ENCODE measurements around the gene SCAMP1.
A peak's percentile ranks its signal among the peaks of the same experiment; 100 is the strongest.

The SCAMP1 gene

DNA sequence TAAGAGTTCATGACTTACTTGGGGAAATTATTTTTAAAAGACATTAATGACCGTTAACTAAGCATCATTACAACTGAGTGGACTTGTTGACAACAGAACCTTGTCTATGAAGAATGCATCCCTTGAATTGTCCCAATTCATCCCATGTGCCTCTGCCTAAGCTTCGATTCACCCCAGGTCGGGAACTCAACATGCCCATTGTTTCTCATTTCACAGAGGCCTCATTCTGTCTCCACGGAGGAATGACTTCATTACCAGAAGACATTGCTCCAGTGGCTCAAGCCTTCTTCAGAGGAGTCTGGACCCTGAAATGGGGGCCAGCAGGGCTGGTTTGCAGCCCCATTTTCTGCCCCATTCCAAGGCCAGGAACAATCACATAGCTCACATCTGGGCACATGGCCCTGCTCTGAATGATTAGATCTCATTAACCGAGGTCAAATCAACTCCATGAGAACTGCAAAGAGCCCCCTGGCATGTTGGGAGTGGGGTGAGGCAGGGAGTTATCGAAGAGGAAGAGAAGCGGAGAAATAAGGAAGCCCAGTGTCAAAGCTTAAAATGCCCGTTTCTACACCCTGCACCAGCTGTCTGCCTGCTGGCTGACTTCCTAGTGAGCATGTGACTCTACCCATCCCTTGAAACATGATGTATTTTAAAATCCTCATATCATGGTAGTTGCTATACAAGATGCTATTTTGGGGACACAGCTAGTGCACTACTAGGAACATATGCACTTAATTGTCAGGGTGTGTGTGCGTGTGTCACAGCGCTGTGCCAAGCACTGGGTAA lies 150.9 kb downstream of the SCAMP1 start:
- H3K27me3 ChIP-seq (ENCODE audit: control insufficient read depth in 1 of 2, insufficient read depth in 1 of 2, low read length in 2 of 2), result no peaks in the 10 kb centered on the region
- no peak overlapping the region for H3K4me3 ChIP-seq (ENCODE audit: insufficient read depth in 1 of 2, low read depth in 1 of 2, low read length in 2 of 2)
- no peaks in the 10 kb centered on the region for H3K9me3 ChIP-seq (ENCODE audit: control insufficient read depth, low read length)
- no peak overlapping the region for H2AK5ac ChIP-seq (ENCODE audit: low read length, severe bottlenecking)
- 89% methylated on average over 10 of the region's 10 CpGs for WGBS
- no peak overlapping the region for H3K23ac ChIP-seq (ENCODE audit: low read length in 2 of 2)
- peak overlapping the region; percentile 30 for H4K91ac ChIP-seq (ENCODE audit: low read length)
- no peak overlapping the region for H3K14ac ChIP-seq (ENCODE audit: low read length in 2 of 2)
- H2AFZ ChIP-seq (ENCODE audit: low read depth, low read length), result no peak overlapping the region
- no peak overlapping the region for H2BK15ac ChIP-seq (ENCODE audit: low read depth, poor library complexity, severe bottlenecking)
- H3K36me3 ChIP-seq (ENCODE audit: control insufficient read depth in 1 of 2, insufficient read depth in 2 of 2, low read depth in 1 of 2, low read length in 2 of 2), result peaks cover 0 to 9% of the 10 kb centered on the region in 2 experiments
- H3K18ac ChIP-seq (ENCODE audit: low read depth in 1 of 2, low read length in 2 of 2), result no peak overlapping the region
- no peak overlapping the region for H4K8ac ChIP-seq (ENCODE audit: low read length)
- H2BK12ac ChIP-seq (ENCODE audit: low read length in 2 of 2), result no peak overlapping the region
- no peak overlapping the region for H3K27ac ChIP-seq (ENCODE audit: low read length, poor library complexity, severe bottlenecking)
- H2BK5ac ChIP-seq (ENCODE audit: low read depth, low read length, poor library complexity, severe bottlenecking), result no peak overlapping the region
- H3K4me1 ChIP-seq (ENCODE audit: control insufficient read depth, insufficient read depth, low read depth, low read length), result peaks cover 9% of the 10 kb centered on the region
- no peak for DNase-seq
- no peak overlapping the region for H3K4me2 ChIP-seq (ENCODE audit: low read length, poor library complexity, severe bottlenecking)
- peaks cover 12% of the 10 kb centered on the region for H3K79me1 ChIP-seq (replicated peaks; ENCODE audit: low read length, poor library complexity, severe bottlenecking)
- no peak overlapping the region for H2BK120ac ChIP-seq (ENCODE audit: low read depth, low read length)
- no peak overlapping the region for H3K9ac ChIP-seq (ENCODE audit: low read length)
- H3K4ac ChIP-seq (ENCODE audit: low read depth in 1 of 2, low read length in 2 of 2), result no peak overlapping the region

DNA sequence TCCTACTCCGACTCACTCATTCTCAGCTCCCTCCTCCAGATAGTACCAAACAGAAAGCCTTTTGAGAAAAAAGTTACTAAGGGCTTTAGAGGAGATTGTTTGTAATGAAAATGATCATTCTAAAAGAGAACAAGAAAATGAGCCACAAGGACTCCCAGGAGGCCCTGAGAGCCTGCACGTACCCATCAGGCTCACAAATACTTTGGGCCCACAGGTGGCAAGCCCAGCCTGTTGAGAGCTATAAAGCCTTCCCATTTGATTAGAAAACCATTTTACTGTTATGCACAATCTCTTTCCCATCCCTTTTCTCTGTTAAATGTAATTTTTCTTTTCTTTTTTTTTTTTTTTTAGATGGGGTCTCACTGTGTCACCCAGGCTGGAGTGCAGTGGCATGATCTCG lies 152.0 kb downstream of the SCAMP1 start:
- Histone ChIP-seq H4K91ac (ENCODE audit: low read length) (no peak overlapping the region), H3K9ac (ENCODE audit: low read length) (no peak overlapping the region), H3K79me1 (replicated peaks; ENCODE audit: low read length, poor library complexity, severe bottlenecking) (peaks cover 17% of the 10 kb centered on the region), H3K9me3 (ENCODE audit: control insufficient read depth, low read length) (no peaks in the 10 kb centered on the region), H2BK12ac (ENCODE audit: low read length in 2 of 2) (no peak overlapping the region), H3K4me3 (ENCODE audit: insufficient read depth in 1 of 2, low read depth in 1 of 2, low read length in 2 of 2) (no peak overlapping the region), H2BK120ac (ENCODE audit: low read depth, low read length) (no peak overlapping the region), H2AFZ (ENCODE audit: low read depth, low read length) (no peak overlapping the region), H3K27me3 (ENCODE audit: control insufficient read depth in 1 of 2, insufficient read depth in 1 of 2, low read length in 2 of 2) (no peaks in the 10 kb centered on the region), H3K27ac (ENCODE audit: low read length, poor library complexity, severe bottlenecking) (no peak overlapping the region), H3K36me3 (ENCODE audit: control insufficient read depth in 1 of 2, insufficient read depth in 2 of 2, low read depth in 1 of 2, low read length in 2 of 2) (peaks cover 0 to 8% of the 10 kb centered on the region in 2 experiments), H4K8ac (ENCODE audit: low read length) (no peak overlapping the region), H3K18ac (ENCODE audit: low read depth in 1 of 2, low read length in 2 of 2) (no peak overlapping the region), H2AK5ac (ENCODE audit: low read length, severe bottlenecking) (no peak overlapping the region), H3K4me2 (ENCODE audit: low read length, poor library complexity, severe bottlenecking) (no peak overlapping the region), H3K23ac (ENCODE audit: low read length in 2 of 2) (no peak overlapping the region), H2BK15ac (ENCODE audit: low read depth, poor library complexity, severe bottlenecking) (no peak overlapping the region), H3K14ac (ENCODE audit: low read length in 2 of 2) (no peak overlapping the region), H2BK5ac (ENCODE audit: low read depth, low read length, poor library complexity, severe bottlenecking) (no peak overlapping the region), H3K4me1 (ENCODE audit: control insufficient read depth, insufficient read depth, low read depth, low read length) (peaks cover 9% of the 10 kb centered on the region), H3K4ac (ENCODE audit: low read depth in 1 of 2, low read length in 2 of 2) (no peak overlapping the region)
- WGBS, result 90% methylated on average over 2 of the region's 3 CpGs
- no peak for DNase-seq

DNA sequence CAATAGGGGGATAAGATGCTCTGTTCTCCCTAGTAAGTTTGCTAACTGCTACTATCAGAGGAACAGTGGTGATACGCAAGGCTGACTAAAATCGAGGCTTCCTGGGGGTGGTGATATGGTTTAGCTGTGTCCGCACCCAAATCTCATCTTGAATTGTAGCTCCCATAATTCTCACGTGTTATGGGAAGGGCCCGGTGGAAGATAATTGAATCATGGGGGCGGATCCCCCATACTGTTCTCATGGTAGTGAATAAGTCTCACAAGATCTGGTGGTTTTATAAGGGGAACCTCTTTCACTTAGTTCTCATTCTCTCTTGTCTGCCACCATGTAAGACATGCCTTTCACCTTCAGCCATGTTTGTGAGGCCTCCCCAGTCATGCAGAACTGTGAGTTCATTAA lies 153.0 kb downstream of the SCAMP1 start:
- H4K8ac ChIP-seq (ENCODE audit: low read length), result no peak overlapping the region
- H3K4ac ChIP-seq (ENCODE audit: low read depth in 1 of 2, low read length in 2 of 2), result no peak overlapping the region
- H3K14ac ChIP-seq (ENCODE audit: low read length in 2 of 2), result no peak overlapping the region
- H2BK12ac ChIP-seq (ENCODE audit: low read length in 2 of 2), result no peak overlapping the region
- H3K27me3 ChIP-seq (ENCODE audit: control insufficient read depth in 1 of 2, insufficient read depth in 1 of 2, low read length in 2 of 2), result no peaks in the 10 kb centered on the region
- H3K23ac ChIP-seq (ENCODE audit: low read length in 2 of 2), result no peak overlapping the region
- H4K91ac ChIP-seq (ENCODE audit: low read length), result no peak overlapping the region
- H3K9me3 ChIP-seq (ENCODE audit: control insufficient read depth, low read length), result no peaks in the 10 kb centered on the region
- H3K79me1 ChIP-seq (replicated peaks; ENCODE audit: low read length, poor library complexity, severe bottlenecking), result peaks cover 12% of the 10 kb centered on the region
- no peak for DNase-seq
- H2AK5ac ChIP-seq (ENCODE audit: low read length, severe bottlenecking), result no peak overlapping the region
- H3K4me3 ChIP-seq (ENCODE audit: insufficient read depth in 1 of 2, low read depth in 1 of 2, low read length in 2 of 2), result no peak overlapping the region
- H2AFZ ChIP-seq (ENCODE audit: low read depth, low read length), result no peak overlapping the region
- no peak overlapping the region for H2BK5ac ChIP-seq (ENCODE audit: low read depth, low read length, poor library complexity, severe bottlenecking)
- WGBS, result 92% methylated on average over 6 of the region's 6 CpGs
- H3K4me1 ChIP-seq (ENCODE audit: control insufficient read depth, insufficient read depth, low read depth, low read length), result peaks cover 9% of the 10 kb centered on the region
- H3K9ac ChIP-seq (ENCODE audit: low read length), result no peak overlapping the region
- H3K27ac ChIP-seq (ENCODE audit: low read length, poor library complexity, severe bottlenecking), result no peak overlapping the region
- no peak overlapping the region for H3K18ac ChIP-seq (ENCODE audit: low read depth in 1 of 2, low read length in 2 of 2)
- H2BK120ac ChIP-seq (ENCODE audit: low read depth, low read length), result no peak overlapping the region
- H3K4me2 ChIP-seq (ENCODE audit: low read length, poor library complexity, severe bottlenecking), result no peak overlapping the region
- no peak overlapping the region for H2BK15ac ChIP-seq (ENCODE audit: low read depth, poor library complexity, severe bottlenecking)
- peaks cover 0 to 8% of the 10 kb centered on the region in 2 experiments for H3K36me3 ChIP-seq (ENCODE audit: control insufficient read depth in 1 of 2, insufficient read depth in 2 of 2, low read depth in 1 of 2, low read length in 2 of 2)

DNA sequence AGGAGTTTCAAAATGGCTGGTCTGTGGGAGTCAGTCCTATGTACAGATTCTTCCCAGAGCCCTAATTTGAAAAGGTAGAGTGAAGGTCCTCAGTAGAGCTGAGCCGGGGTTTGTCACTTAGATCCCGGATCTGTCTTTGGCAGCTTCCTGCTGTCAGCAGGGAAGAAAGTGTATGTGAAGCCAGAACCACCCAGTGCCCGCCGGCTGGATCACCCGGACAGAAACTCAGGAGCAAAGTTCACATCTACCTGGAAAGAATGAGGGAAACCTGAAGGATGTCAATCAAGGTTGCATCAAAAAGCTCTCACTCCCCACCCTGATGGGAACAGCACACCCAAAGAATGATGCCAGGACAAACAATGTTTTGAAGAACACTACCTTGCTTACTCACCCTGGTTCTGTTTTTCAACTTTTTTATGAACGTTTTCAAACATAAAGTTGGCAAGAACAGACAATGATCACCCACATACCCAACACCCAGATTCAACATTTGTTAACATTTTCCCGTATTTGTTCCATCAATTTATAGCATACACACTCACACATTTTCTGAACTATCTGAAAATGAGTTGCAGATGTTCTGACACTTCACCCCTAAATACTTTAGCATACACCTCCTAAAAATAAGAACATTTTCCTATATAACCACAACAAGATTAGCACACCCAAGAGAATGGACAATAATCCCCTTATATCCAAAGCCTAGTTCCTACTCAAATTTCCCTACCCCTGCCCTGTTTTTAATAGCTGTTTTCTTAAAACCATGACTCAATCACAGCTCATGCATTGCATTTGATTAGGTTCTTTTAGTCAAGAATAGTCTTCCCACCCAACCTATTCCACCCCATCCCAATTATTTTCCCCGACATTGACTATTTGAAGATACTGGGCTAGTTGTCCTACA lies 154.3 kb downstream of the SCAMP1 start:
- H3K18ac ChIP-seq (ENCODE audit: low read depth in 1 of 2, low read length in 2 of 2), result no peak overlapping the region
- peaks cover 0 to 8% of the 10 kb centered on the region in 2 experiments for H3K36me3 ChIP-seq (ENCODE audit: control insufficient read depth in 1 of 2, insufficient read depth in 2 of 2, low read depth in 1 of 2, low read length in 2 of 2)
- H3K14ac ChIP-seq (ENCODE audit: low read length in 2 of 2), result no peak overlapping the region
- H3K9me3 ChIP-seq (ENCODE audit: control insufficient read depth, low read length), result no peaks in the 10 kb centered on the region
- peaks cover 17% of the 10 kb centered on the region for H3K79me1 ChIP-seq (replicated peaks; ENCODE audit: low read length, poor library complexity, severe bottlenecking)
- no peak overlapping the region for H3K23ac ChIP-seq (ENCODE audit: low read length in 2 of 2)
- H2BK5ac ChIP-seq (ENCODE audit: low read depth, low read length, poor library complexity, severe bottlenecking), result no peak overlapping the region
- no peak overlapping the region for H2AFZ ChIP-seq (ENCODE audit: low read depth, low read length)
- H3K4me3 ChIP-seq (ENCODE audit: insufficient read depth in 1 of 2, low read depth in 1 of 2, low read length in 2 of 2), result no peak overlapping the region
- no peak overlapping the region for H4K8ac ChIP-seq (ENCODE audit: low read length)
- H4K91ac ChIP-seq (ENCODE audit: low read length), result no peak overlapping the region
- no peaks in the 10 kb centered on the region for H3K27me3 ChIP-seq (ENCODE audit: control insufficient read depth in 1 of 2, insufficient read depth in 1 of 2, low read length in 2 of 2)
- DNase-seq, result no peak
- H2BK12ac ChIP-seq (ENCODE audit: low read length in 2 of 2), result no peak overlapping the region
- whole genome bisulfite sequencing, result 98% methylated on average over 8 of the region's 8 CpGs
- no peak overlapping the region for H3K4me2 ChIP-seq (ENCODE audit: low read length, poor library complexity, severe bottlenecking)
- no peak overlapping the region for H3K9ac ChIP-seq (ENCODE audit: low read length)
- H2AK5ac ChIP-seq (ENCODE audit: low read length, severe bottlenecking), result no peak overlapping the region
- no peak overlapping the region for H3K27ac ChIP-seq (ENCODE audit: low read length, poor library complexity, severe bottlenecking)
- H2BK15ac ChIP-seq (ENCODE audit: low read depth, poor library complexity, severe bottlenecking), result no peak overlapping the region
- peaks cover 15% of the 10 kb centered on the region for H3K4me1 ChIP-seq (ENCODE audit: control insufficient read depth, insufficient read depth, low read depth, low read length)
- H2BK120ac ChIP-seq (ENCODE audit: low read depth, low read length), result no peak overlapping the region
- no peak overlapping the region for H3K4ac ChIP-seq (ENCODE audit: low read depth in 1 of 2, low read length in 2 of 2)

All from mesenchymal stem cell (in vitro differentiated cells and primary cell).